ENCODE results near the gene ASIC1. TPM values are rescaled to one million over a fixed set of nuclear protein-coding genes. Genes with fewer than 3 reads are reported as not detected.

Gene ASIC1
- total RNA-seq, 2 donors from 2014 or later = 1.0 to 1.1 TPM

DNA sequence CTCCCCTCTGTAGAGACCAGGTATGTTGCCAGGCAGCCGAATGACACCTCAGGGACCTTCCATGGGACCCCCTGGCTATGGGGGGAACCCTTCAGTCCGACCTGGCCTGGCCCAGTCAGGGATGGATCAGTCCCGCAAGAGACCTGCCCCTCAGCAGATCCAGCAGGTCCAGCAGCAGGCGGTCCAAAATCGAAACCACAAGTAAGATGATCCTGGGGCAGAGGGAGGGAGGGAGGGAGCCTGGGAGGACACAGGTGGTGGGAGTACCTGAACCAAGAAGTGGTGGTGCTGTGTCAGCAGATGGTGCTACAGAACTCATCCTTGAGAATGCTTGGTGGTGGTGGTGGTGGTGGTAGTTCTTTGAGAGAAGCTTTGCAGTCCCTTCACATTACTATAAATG, 28.8 kb downstream of the ASIC1 start:
- Histone ChIP-seq H3K9ac (ENCODE audit: low read depth in 2 of 2, low read length in 2 of 2) (peak overlapping the region; percentile 36 to 52), H3K4me1 (no peaks in the 10 kb centered on the region), H3K36me3 (peaks cover 14% of the 10 kb centered on the region), H3K27me3 (no peaks in the 10 kb centered on the region), H3K27ac (no peak overlapping the region), H3K4me3 (peak overlapping the region; percentile 93), H3K9me3 (no peaks in the 10 kb centered on the region)
- intact Hi-C loops (cut with DNase I) = loop anchor here (10.0 kb wide), 1 partner anchor 229 kb away; no protein-coding TSS in a partner anchor
- DNase-seq = no peak
- TF ChIP-seq, protein P1, sequence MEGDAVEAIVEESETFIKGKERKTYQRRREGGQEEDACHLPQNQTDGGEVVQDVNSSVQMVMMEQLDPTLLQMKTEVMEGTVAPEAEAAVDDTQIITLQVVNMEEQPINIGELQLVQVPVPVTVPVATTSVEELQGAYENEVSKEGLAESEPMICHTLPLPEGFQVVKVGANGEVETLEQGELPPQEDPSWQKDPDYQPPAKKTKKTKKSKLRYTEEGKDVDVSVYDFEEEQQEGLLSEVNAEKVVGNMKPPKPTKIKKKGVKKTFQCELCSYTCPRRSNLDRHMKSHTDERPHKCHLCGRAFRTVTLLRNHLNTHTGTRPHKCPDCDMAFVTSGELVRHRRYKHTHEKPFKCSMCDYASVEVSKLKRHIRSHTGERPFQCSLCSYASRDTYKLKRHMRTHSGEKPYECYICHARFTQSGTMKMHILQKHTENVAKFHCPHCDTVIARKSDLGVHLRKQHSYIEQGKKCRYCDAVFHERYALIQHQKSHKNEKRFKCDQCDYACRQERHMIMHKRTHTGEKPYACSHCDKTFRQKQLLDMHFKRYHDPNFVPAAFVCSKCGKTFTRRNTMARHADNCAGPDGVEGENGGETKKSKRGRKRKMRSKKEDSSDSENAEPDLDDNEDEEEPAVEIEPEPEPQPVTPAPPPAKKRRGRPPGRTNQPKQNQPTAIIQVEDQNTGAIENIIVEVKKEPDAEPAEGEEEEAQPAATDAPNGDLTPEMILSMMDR (IDR thresholded peaks at IDR 0.05) = no peak

DNA sequence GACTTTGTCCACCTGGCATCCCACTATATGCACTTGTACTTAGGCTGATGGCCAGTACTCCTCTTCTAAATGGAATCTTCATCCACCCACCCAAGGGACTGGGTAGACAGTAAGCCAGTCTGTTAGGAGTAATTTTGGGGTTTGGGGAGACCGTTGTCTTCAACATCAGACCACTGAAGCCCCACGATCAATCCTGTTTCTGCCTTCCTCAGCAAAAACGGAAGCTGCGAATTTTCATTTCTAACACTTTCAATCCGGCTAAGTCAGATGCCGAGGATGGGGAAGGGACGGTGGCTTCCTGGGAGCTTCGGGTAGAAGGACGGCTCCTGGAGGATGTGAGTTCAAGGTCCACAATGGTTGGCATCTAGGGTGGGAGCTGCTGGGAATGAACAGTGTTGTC, 29.8 kb downstream of the ASIC1 start:
- Histone ChIP-seq H3K9me3 (no peaks in the 10 kb centered on the region), H3K27ac (no peak overlapping the region), H3K9ac (ENCODE audit: low read depth in 2 of 2, low read length in 2 of 2) (no peak overlapping the region), H3K4me1 (no peaks in the 10 kb centered on the region), H3K36me3 (peaks cover 20% of the 10 kb centered on the region), H3K4me3 (no peak overlapping the region), H3K27me3 (no peaks in the 10 kb centered on the region)
- TF ChIP-seq, protein P1 (IDR thresholded peaks at IDR 0.05) = no peak
- intact Hi-C loops (cut with DNase I) = loop anchor here (10.0 kb wide), 1 partner anchor 228 kb away; no protein-coding TSS in a partner anchor
- DNase-seq = no peak

DNA sequence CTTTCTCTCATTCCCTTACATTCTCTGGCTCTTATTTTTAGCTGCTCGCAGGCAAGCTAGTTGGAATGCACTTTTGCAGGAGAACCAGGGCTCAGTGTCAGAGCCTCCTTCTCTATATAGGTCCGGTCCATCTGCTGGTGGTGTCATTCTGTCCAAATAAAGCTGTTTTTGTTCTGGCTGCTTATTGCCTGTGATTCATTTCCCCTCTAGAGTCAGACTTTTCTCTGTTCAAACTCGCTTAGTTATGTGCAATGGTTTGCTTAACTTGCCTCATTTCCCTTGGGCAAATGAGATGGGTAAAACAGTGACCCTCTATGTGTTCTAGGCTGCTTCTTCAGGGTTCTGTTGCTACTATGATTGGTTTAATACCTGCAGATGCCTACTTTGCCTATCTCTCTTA, 30.6 kb downstream of the ASIC1 start:
- Histone ChIP-seq H3K9me3 (no peaks in the 10 kb centered on the region), H3K4me3 (no peak overlapping the region), H3K4me1 (no peaks in the 10 kb centered on the region), H3K36me3 (peaks cover 22% of the 10 kb centered on the region), H3K27ac (no peak overlapping the region), H3K27me3 (no peaks in the 10 kb centered on the region), H3K9ac (ENCODE audit: low read depth in 2 of 2, low read length in 2 of 2) (no peak overlapping the region)
- TF ChIP-seq, protein P1 (IDR thresholded peaks at IDR 0.05) = no peak
- intact Hi-C loops (cut with DNase I) = loop anchor here (10.0 kb wide), 1 partner anchor 227 kb away; no protein-coding TSS in a partner anchor
- no peak for DNase-seq

DNA sequence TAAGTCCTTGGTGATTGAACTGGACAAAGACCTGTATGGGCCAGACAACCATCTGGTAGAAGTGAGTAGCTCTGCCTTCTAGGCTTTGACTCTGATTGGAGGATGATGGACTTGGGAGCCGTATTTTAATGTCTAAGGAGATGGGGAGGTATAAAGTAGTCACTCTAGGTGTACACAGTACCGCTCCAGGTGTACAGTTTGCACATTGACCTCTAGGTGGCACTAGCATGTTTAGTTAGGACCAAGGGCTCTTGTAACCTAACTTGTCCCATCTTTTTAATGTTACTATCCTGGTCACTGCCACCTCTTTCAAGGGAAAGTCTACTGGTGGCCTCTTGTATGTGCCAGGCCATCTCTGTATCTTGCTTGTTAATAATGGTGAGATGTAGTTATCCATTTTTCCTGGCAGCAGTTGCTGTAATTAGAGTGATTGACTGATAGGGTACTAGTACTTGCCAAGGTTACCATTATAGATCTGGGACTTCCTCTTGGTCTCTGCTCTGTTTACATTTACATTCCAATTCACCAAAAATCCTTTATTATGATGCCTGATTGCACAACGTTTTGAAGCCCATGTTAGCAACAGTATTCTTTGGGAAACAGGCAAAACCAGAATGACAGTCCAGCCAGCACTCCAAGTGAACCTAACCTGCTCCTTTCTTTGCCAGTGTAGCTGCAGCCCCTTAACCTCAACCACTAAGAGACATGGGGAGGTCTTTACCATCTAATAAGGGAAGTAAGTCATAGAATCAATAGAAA, 31.4 kb downstream of the ASIC1 start:
- no peaks in the 10 kb centered on the region for H3K4me1 ChIP-seq
- H3K4me3 ChIP-seq = no peak overlapping the region
- H3K27me3 ChIP-seq = no peaks in the 10 kb centered on the region
- intact Hi-C loops (cut with DNase I) = loop anchor here (10.0 kb wide), 1 partner anchor 226 kb away; no protein-coding TSS in a partner anchor
- H3K9ac ChIP-seq (ENCODE audit: low read depth in 2 of 2, low read length in 2 of 2) = no peak overlapping the region
- H3K9me3 ChIP-seq = no peaks in the 10 kb centered on the region
- peak; percentile 81 for DNase-seq
- H3K27ac ChIP-seq = no peak overlapping the region
- peaks cover 22% of the 10 kb centered on the region for H3K36me3 ChIP-seq
- TF ChIP-seq, protein P1 (IDR thresholded peaks at IDR 0.05) = peak; percentile 73

DNA sequence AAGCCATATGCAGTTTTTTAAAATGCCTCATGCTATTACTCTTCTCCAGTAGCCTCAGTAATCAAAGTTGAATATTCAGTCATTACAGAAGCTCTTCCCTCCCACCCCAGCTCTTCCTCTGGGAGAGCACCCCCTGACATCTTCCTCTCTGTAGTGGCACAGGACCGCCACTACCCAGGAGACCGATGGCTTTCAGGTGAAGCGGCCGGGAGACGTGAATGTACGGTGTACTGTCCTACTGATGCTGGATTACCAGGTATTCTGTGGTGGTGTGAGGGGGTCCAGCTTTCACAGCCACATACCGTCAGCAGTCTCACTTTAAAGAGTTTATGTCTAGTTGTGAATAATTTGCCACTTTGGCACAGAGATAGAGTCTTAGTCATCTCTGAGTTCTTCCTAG, 32.3 kb downstream of the ASIC1 start:
- TF ChIP-seq, protein P1 (IDR thresholded peaks at IDR 0.05) = no peak
- intact Hi-C loops (cut with DNase I) = loop anchor here (10.0 kb wide), 1 partner anchor 225 kb away; no protein-coding TSS in a partner anchor
- Histone ChIP-seq H3K9me3 (no peaks in the 10 kb centered on the region), H3K27me3 (no peaks in the 10 kb centered on the region), H3K36me3 (peaks cover 23% of the 10 kb centered on the region), H3K27ac (no peak overlapping the region), H3K4me1 (no peaks in the 10 kb centered on the region), H3K4me3 (no peak overlapping the region), H3K9ac (ENCODE audit: low read depth in 2 of 2, low read length in 2 of 2) (no peak overlapping the region)
- DNase-seq = no peak

All from colonic mucosa (tissue), 4 donors.